Measurements from ENCODE around the gene OSTN.
A peak's percentile ranks its signal among the peaks of the same experiment; 100 is the strongest.

OSTN gene

DNA sequence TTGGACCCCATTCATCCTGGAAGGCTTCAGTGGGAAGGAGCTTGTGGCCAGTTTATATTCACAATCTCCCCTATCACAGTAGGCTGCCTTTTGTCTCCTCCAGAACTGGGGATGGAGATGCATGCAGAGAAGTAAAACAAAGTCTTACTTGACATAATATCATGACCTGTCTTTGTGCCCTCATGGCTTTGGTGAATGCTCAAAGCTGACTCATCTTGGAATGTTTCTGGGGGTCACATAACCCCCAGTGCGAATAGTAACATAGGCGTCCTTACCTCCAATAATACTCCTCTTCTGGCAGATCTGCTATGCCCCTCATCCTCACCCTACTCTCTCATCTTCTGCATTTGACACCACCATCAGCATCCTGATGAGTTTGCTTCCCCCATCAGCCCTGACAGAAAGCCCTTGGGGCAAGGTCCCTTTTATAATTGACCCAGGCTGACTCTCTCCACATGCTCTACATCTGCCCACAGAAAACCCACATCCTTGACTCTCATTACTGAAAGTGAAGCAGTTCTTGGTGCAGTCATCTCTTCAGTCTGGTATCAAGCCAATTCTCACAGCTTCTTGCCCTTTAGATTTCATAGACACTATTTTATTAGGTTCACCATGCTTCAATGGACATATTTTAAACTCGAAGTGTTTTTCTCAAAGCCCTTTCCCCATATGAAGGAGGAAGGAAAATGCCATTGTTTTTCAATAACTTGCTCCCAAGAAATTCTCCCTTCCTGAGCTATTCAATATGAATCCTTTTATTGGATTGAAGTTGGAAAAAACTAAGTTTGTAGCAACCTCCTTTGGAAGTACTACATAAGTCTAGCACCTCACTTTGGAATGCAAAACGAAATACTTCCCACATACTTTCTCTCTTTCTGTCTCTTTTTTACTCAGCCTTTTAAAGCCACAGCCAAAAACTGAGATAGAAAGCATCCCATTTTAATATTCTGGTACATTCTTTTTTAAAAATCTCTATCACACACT is 36.6 kb downstream of the OSTN start:
- no peak for DNase-seq

DNA sequence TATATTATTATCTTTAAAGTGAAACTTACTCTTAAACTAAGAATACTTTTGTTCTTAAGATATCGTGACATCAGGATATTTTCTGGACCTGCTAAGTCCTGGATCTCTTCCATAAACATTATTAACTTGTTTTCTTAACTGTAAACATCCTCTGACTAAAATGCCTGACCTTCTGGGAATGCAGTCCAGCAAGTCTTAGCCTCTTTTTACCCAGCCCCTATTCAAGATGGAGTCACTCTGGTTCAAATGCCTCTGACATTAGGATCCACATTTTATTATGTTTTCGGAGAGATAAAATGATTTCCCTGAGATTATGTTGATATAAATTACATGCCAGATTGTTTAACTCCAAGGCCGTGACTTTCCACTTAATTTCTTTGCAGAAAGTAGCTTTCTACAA is 37.6 kb downstream of the OSTN start:
- DNase-seq: no peak

DNA sequence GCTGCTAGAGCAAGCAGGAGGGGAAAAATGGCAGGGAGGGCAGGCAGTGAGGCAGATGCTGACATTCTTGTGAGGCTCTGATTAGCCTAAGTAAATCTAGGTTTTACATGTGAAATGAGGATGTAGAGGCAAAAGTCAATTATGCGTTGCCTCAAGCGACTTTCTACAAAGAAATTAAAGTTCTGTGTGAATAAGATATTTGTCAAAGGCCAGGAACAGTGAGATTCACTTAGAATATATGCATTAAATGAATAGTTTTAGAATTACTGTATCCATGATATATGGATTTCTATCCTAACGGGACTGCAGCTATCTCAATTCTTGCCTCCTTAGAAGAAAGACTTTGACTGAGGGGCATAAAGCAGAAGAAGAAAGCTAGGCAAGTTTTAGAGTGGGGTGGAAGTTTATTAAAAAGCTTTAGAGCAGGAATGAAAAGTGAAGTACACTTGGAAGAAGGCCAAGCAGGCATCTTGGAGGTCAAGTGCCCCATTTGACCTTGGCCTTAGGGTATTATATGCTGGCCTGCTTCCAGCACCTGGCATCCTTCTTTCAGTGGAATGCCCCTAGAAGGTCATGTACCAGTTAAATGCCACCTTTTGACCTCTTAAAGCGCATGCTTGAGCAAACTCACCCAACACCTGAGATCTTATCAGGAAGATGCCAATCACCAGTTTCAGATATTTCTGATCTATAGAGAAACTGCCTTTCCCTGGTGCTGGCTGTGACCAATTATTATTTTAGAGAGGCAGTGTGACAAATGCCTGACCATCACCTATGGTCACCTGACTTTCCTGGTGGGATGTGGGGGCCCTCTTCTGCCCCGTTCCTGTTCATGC is 38.2 kb downstream of the OSTN start:
- no peak for DNase-seq

DNA sequence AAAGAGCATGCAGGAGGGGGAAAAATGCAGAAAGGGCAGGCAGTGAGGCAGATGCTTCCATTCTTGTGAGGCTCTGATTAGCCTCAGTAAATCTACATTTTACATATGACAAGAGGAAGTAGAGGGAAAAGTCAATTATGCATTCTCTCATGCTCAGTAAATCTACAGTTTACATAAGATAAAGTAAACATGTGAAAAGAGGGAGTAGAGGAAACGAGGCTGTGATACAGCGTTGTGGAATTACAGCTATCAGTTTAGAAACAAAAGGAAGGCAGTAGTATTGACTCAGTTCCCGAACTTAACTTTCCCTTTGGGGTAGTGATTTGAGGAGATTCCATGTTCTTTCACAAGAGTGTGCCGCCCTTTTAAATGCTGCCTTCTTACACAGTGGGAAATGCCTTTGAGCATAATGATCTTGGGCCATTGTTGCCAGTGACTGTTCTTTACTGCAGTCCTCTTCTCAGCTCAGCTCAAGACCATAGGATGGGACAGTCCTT is 39.3 kb downstream of the OSTN start:
- no peak for DNase-seq

DNA sequence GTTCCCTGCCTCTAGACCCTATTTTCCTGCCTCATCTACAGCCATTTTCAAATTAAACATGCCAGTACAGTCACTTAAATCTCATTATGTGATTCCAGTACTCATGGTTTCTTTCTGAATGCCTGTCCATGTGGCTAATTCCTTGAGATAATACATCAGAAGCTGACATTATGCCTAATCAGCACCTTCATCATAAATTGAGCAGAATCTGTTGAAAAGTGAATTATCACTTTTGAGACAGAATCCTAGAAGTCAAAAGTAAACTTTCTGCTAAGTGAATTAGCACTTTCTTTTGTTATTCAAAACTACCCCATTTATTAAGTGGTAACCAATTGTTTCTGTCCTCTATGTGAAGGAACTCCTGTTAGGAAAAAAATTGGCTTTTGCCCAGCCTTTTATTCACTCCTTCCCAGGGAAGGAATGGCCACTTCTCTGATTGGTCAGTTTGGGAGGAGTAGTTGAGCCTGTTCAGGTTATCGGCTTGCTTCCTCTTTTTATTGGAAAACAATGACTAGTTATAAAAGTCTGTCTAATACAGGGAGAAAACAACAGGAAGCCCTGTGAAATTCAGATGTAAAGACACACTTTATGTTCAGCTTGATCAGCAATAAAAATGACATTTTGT is 40.5 kb downstream of the OSTN start:
- DNase-seq: no peak

GRCh38 chr3:191240486-191240885 is 41.4 kb downstream of the OSTN start:
- no peak for DNase-seq

DNA sequence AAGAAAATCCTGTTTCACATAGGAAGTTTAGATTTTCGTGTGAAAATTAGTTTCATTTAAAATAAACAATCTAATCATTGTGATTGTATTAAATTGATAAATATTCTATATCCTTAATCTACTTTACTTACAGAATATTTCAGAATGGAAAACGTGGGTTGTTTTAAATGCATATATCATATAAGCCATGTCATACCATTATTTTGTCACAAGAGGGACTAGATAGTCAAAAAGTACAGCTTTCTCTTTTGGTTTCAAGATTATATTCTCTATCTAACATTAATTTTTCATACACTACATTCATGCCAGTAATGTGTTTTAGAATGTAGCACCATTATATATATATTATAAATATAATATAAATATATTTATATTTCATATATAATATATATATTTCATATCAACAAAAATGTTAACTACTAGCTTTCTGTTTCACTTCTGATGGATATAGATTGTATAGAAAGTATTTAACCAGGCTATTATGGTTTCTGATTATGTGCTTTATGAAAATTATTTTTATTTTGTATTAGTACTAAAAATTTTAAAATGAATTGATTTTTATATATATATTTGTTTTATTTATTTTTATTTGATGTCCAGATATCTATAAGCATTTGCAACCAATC is 45.3 kb downstream of the OSTN start:
- peak; percentile 48 for DNase-seq

- peak; percentile 46 for DNase-seq
Observed at GRCh38 chr3:191246034-191246433, 47.0 kb downstream of the OSTN start.

- DNase-seq: no peak
Observed at GRCh38 chr3:191246630-191247029, 47.6 kb downstream of the OSTN start.

DNA sequence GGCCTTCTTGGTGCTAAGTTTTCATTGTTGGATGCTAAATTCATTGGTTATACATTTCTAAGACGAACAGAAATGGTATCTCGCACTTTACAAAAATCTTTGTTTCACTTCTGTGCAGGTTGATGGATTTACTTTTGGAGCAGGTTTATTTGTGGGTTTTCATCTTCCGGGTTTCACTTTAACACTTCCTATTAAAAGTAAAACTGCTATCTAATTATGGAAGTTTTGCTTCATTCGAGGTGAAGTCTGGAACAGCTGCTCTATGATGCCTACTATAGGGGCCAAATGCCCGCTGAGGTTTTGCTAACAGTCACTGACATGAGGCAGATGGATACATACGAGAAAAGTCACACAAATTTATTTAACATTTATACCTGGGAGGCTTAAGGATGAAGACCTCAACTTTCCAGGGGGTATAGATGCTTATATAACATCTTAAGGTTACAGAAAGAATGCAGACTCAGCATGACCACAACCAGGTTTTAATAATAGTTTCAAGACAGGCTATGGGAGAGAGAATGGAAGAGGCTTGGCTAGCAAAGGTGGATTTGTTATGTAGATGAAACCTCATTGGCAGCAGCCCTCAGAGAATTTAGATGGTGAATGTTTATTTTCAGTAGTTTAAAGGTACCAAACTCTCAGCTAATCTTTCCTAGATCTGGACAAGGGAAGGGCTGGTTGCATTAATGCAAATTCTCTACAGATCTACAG is 54.2 kb downstream of the OSTN start:
- no peak for DNase-seq

DNA sequence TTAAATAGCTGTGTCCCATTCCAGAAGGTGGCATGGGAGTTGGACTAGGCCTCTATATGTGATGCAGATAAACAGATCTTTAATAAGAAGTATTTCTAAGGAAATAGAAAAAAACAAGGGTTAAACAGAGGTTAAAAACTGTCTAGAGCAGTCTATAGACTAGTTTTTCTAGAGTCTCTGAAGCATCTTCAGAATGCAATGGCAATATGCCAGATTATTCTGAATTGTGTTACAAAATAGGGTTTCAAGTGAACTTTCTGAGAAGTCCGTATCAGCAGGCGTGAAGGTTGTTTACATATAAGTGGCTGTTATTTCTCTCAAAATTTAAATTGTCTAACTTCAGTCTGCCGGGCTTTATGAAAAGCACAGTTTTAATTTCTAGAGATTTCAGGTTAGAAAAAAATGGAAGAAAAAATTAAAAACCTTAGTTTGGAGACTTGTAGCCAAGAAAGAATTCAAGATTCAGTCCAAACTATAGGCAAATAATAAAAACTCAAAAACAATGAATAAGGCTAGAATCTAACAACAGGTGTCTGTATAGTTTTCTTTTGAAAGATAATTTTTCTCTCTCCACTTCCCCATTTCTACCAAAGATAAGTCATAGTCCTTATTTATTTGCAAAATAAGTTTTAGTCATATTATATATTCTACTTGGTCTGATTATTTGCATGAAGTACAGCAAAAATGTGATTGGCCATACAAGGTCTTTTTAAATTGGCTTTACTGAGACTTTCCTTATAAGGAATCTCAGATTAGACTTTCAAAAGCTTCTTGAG is 55.2 kb downstream of the OSTN start:
- no peak for DNase-seq

- DNase-seq: no peak
Observed at GRCh38 chr3:191255156-191255555, 56.1 kb downstream of the OSTN start.

GRCh38 chr3:191256405-191256804 is 57.4 kb downstream of the OSTN start:
- DNase-seq: no peak

- no peak for DNase-seq
Observed at GRCh38 chr3:191257286-191257685, 58.2 kb downstream of the OSTN start.

DNA sequence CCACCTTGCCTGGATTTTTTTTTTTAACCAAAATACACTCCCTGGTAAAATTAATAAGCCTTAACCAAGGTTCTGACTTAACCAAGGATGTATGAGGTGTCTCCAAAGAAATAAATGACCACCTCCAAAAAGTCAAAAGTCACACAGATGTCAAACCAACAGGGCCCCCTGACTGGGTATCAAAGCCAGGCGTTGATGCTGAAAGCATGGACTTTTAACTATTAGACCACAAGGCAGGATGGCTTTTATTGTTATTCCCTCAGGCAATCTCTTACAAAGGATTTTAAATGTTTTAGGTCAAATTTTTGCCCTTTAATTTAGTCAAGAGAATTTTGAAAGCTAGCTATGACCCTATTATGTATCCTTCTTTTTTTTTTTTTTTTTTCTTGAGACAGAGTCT is 60.4 kb downstream of the OSTN start:
- DNase-seq: no peak

DNA sequence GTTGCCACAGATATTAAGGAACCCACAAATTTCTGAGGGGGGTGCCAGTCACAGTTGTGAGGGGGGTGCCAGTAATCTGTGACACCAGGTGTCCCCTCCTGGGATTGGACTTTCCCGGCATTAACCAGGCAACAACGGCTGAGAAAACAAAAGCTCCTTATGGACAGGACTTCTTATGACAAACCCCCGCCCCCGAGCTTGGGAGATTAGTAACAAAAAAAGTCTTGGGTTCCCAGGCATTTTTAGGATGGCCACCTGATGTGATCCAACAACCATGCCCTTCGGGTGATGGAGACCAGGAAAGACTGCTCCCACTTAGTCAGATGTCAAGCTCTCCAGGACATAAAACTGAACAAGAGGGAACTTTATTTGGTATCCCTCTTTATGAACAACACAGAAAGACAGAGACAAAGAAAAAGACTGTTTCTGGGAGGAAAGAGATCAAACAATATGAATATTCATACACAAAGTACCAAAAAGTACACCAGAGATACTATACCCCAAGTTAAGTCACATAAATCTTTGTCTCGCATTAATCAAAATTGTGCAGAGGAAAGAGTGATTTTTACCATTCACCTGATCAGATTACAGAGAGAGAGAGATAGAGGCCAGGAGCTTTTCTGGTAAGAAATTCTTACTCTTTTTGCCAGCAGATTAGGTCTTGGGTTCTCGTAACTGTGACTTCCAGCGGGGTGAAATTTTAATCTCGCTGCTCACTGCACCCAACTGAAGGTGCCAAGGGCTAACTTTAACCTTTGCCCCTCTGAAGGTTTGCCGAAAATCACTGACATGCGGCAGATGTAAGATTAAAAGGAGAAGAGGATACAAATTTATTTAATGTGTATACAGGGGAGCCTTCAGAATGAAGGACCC is 61.6 kb downstream of the OSTN start:
- no peak for DNase-seq

GRCh38 chr3:191261304-191261638 is 62.2 kb downstream of the OSTN start:
- no peak for DNase-seq

- DNase-seq: no peak
Observed at GRCh38 chr3:191262650-191263049, 63.6 kb downstream of the OSTN start.

- no peak for DNase-seq
Observed at GRCh38 chr3:191263365-191263764, 64.3 kb downstream of the OSTN start.

- no peak for DNase-seq
Observed at GRCh38 chr3:191263850-191264249, 64.8 kb downstream of the OSTN start.

Measured in hematopoietic multipotent progenitor cell treated with erythropoietin and hydrocortisone succinate and interleukin-3 and kit ligand, for 6 days (in vitro differentiated cells).